PFSK-1 (cell line): ENCODE results near the gene CHRND.

ENCODE experiments used
- FOXP2 ChIP-seq: optimal IDR thresholded peaks from 2 replicates; pipeline ENCODE3; 2011; ENCODE audit warnings: borderline replicate concordance, control low read depth, inconsistent platforms; ENCODE audit not compliant: insufficient read depth; ENCODE audit errors: extremely low read length, extremely low read depth
- POLR2AphosphoS5 ChIP-seq: IDR thresholded peaks from 2 replicates; pipeline ENCODE4 v1.6.1; 2012; ENCODE audit warnings: low read depth, mild to moderate bottlenecking, control low read depth, low read length, moderate library complexity
- REST ChIP-seq, 2 experiments: IDR thresholded peaks; 2 replicates each; pipeline versions ENCODE4 v1.6.1 to v1.8.0; 2011 to 2012; ENCODE audit warnings: low read depth in 2 of 2, low read length in 2 of 2, control low read depth in 1 of 2, inconsistent platforms in 1 of 2, mild to moderate bottlenecking in 1 of 2, moderate library complexity in 1 of 2; ENCODE audit not compliant: insufficient read depth in 1 of 2
- SIN3A ChIP-seq: IDR thresholded peaks from 2 replicates; pipeline ENCODE4 v1.6.1; 2012; ENCODE audit warnings: mild to moderate bottlenecking, low read length, moderate library complexity, borderline replicate concordance; ENCODE audit not compliant: insufficient read depth
- TAF1 ChIP-seq: IDR thresholded peaks from 2 replicates; pipeline ENCODE4 v1.6.1; 2012; ENCODE audit warnings: low read length, control low read depth, borderline replicate concordance; ENCODE audit not compliant: insufficient read depth

Gene CHRND

GRCh38 chr2:232545511-232546375 lies 19.8 kb downstream of the CHRND start:
- no peak for TF ChIP-seq FOXP2
- TF ChIP-seq SIN3A = no peak
- TF ChIP-seq REST (IDR thresholded peaks at IDR 0.05; ENCODE audit: insufficient read depth in 1 of 2, low read depth in 2 of 2, low read length in 2 of 2) = no peak
- TF ChIP-seq TAF1 = no peak
- TF ChIP-seq POLR2AphosphoS5 = no peak

GRCh38 chr2:232547991-232548390 lies 22.0 kb downstream of the CHRND start:
- TF ChIP-seq POLR2AphosphoS5 = no peak
- TF ChIP-seq SIN3A = no peak
- TF ChIP-seq REST (IDR thresholded peaks at IDR 0.05; ENCODE audit: insufficient read depth in 1 of 2, low read depth in 2 of 2, low read length in 2 of 2) = no peak
- TF ChIP-seq TAF1 = no peak
- no peak for TF ChIP-seq FOXP2

GRCh38 chr2:232549655-232550353 lies 23.8 kb downstream of the CHRND start:
- no peak for TF ChIP-seq SIN3A
- no peak for TF ChIP-seq REST (IDR thresholded peaks at IDR 0.05; ENCODE audit: insufficient read depth in 1 of 2, low read depth in 2 of 2, low read length in 2 of 2)
- no peak for TF ChIP-seq POLR2AphosphoS5
- TF ChIP-seq TAF1 = no peak
- TF ChIP-seq FOXP2 = no peak

- TF ChIP-seq SIN3A (0 out of 2 replicates have a peak, but pooled peaks have one; percentile 9), POLR2AphosphoS5 (peak; percentile 87), FOXP2 (peak; percentile 86), TAF1 (peak; percentile 89), REST (IDR thresholded peaks at IDR 0.05; ENCODE audit: insufficient read depth in 1 of 2, low read depth in 2 of 2, low read length in 2 of 2) (peak; percentile 60 to 62; a peak in 3 of 4 replicates)
Measured at GRCh38 chr2:232550354-232551249, 24.6 kb downstream of the CHRND start, which contains the start of the genes EIF4E2 and TIGD1. TSS of gene EIF4E2 (plus strand) at chr2:232550689. CDS start at chr2:232550725, 36 bp downstream. TSS of gene TIGD1 (minus strand) at chr2:232550557. CDS start at chr2:232549882, 675 bp downstream.
